HUES48 (cell line): ENCODE data around the gene DR1.

Source experiments
- H3K27ac ChIP-seq: one replicate; pipeline ENCODE4 v1.7.0; 2013; ENCODE audit warnings: low read depth, low read length, inconsistent platforms
- H3K27me3 ChIP-seq: 2 replicates; pipeline ENCODE4 v1.6.1; 2013; ENCODE audit warnings: mild to moderate bottlenecking, low read length; ENCODE audit not compliant: control insufficient read depth, insufficient read depth
- H3K36me3 ChIP-seq: 2 replicates; pipeline ENCODE4 v1.6.1; 2013; ENCODE audit warnings: low read length; ENCODE audit not compliant: control insufficient read depth, insufficient read depth
- H3K4me1 ChIP-seq: 2 replicates; pipeline ENCODE4 v1.6.1; 2013; ENCODE audit warnings: mild to moderate bottlenecking, low read length; ENCODE audit not compliant: control insufficient read depth, insufficient read depth
- H3K4me3 ChIP-seq: 2 replicates; pipeline ENCODE4 v1.5.1; 2013; ENCODE audit warnings: mild to moderate bottlenecking, low read depth, low read length
- H3K9ac ChIP-seq: 2 replicates; pipeline ENCODE4 v1.6.1; 2013; ENCODE audit warnings: mild to moderate bottlenecking, low read depth, low read length, moderate library complexity
- H3K9me3 ChIP-seq: 2 replicates; pipeline ENCODE4 v1.6.1; 2013; ENCODE audit warnings: low read length; ENCODE audit not compliant: control insufficient read depth, insufficient read depth

The DR1 gene

DNA sequence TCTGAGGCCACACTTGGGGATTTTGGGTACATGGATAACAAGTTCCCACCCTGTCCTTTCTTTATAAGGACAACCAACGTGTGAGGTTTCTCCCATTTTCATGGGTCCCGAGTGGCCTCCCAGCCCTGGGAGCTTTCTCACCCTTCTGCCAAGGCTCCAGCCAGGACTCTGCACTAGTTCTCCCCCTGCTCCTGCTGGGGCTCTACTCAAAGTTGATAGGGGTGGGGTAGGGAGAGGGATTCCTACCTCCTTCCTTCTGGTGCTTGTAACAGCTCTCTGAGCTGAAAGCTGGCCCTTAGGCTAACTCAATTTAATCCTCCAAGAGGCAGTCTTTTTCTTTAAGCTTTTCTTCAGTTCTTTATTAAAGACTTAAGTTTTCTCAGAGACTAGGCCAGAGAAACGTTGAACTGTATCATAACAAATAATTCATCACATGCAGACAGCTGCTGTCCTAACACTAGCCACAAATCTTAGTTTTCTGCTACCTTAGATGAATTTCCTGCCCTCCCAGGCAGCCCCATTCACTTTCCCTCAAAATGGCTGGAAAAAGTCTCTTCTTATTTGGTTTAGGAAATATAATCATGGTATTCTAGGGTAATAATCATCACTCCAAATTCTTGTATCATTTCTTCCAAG lies 22.4 kb upstream of the DR1 start:
- Histone ChIP-seq H3K9me3 (peaks cover 9% of the 10 kb centered on the region), H3K27ac (no peak overlapping the region), H3K9ac (no peak overlapping the region), H3K36me3 (no peaks in the 10 kb centered on the region), H3K27me3 (no peaks in the 10 kb centered on the region), H3K4me3 (no peak overlapping the region), H3K4me1 (peaks cover 9% of the 10 kb centered on the region)

DNA sequence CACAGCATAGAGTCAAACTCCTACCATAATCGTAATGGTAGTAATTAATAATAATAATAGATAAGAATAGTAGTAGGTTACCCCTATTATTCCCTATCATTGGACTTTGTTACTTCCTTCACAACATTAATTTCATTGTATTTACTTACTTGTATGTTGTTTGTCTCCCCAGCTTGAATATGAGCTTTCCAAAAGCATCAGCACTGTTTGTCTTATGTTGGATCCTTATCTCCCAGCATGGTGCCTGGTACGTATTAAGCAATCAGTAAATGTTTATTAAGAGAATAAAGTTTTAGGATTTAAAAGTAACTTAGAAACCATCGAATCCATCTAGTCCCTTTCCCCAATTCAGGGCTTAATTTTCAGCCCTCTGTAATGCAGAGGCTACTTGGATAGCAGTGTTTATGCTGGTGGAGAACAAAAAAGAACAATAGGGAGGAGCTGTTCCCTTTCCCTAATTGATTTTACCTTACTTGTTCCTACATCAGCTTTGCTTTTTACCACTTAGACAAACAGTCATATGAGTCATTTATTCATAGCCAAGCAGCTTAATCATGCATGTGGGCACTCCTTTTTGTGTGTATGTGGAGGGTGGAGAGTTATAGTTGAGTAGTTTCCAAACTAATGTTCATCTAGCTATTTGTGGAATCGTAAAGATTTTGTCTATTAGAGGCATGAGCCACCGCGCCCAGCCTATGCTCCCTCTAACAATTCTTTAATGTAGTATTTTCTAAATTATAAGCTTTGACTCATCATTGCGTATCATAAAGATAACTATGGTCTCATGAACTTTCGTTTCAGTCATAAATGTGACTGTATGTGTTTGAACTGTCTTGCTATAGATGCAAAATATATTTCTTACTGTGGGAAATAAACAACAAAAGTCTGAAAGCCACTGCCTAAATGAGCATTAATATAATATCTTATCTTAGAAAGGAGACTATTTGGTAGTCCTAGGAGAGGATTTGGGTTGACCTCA lies 20.9 kb upstream of the DR1 start:
- no peak overlapping the region for H3K4me3 ChIP-seq
- peaks cover 14% of the 10 kb centered on the region for H3K4me1 ChIP-seq
- H3K27me3 ChIP-seq, result no peaks in the 10 kb centered on the region
- H3K36me3 ChIP-seq, result no peaks in the 10 kb centered on the region
- no peak overlapping the region for H3K9ac ChIP-seq
- H3K27ac ChIP-seq, result no peak overlapping the region
- peaks cover 9% of the 10 kb centered on the region for H3K9me3 ChIP-seq

DNA sequence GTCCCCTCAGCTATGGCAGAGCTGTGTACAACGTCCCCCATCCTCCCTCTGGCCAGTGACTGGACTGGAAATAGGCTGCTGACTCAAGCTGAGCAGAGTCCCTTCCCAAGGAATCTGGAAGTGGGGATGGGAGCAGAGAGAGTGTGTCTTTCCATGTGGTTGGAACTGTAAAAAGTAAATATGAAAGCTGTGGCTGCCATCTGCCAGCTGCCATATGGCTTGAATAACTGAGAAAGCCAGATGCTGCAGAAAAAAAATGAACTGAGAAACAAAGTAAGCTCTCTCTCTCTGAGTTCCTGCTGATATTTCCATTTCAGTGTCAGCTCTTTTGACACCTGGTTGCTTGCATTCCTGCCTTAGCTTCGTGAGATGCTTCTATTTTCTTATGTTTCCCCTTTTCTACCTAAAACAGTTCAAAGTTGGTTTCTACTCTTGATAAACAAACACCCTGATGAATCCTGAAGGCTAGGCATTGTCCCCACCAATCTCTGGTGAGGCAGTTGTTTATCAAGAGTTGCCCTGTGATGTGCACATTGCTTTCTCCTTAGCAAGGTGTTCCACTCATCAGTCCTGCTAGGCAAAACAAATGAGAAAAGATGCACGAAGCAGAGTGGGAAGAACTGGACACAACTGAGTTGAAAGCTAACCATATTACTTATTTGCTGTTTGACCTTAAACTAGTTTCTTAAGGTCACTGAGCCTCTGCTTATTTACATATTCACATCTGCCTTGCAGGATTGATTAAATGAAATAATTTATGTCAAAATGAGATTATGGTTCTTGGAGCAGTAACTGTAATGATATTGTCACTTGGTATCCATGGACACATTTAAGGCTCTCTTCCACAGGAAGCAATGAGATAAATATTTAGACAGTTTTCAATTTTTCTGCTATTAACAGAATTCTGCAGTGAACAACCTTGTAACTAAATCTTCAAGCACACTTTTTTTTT lies 16.6 kb upstream of the DR1 start:
- Histone ChIP-seq H3K9me3 (no peaks in the 10 kb centered on the region), H3K9ac (no peak overlapping the region), H3K27me3 (no peaks in the 10 kb centered on the region), H3K27ac (no peak overlapping the region), H3K4me1 (peaks cover 30% of the 10 kb centered on the region), H3K36me3 (no peaks in the 10 kb centered on the region), H3K4me3 (no peak overlapping the region)

DNA sequence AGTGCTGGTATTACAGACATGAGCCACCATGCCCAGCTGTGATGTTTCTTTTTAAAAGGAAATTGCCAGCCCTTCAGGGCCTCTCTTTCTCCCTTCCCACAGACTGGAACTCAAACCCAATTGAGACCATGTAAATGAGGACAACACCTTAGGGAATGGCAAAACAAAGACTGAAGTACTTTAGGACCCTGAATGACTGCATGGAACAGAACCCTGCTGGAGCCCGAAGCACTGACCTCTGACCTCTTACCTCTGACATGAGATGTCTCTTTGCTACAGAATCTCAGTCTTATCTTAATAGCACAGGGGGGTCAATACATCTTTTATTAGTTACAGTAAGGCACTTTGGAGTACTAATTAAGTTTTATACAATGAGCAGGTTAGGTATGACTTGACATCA lies 15.5 kb upstream of the DR1 start:
- no peaks in the 10 kb centered on the region for H3K36me3 ChIP-seq
- H3K9ac ChIP-seq, result no peak overlapping the region
- no peaks in the 10 kb centered on the region for H3K9me3 ChIP-seq
- H3K27ac ChIP-seq, result no peak overlapping the region
- H3K4me1 ChIP-seq, result peaks cover 22% of the 10 kb centered on the region
- no peak overlapping the region for H3K4me3 ChIP-seq
- no peaks in the 10 kb centered on the region for H3K27me3 ChIP-seq

DNA sequence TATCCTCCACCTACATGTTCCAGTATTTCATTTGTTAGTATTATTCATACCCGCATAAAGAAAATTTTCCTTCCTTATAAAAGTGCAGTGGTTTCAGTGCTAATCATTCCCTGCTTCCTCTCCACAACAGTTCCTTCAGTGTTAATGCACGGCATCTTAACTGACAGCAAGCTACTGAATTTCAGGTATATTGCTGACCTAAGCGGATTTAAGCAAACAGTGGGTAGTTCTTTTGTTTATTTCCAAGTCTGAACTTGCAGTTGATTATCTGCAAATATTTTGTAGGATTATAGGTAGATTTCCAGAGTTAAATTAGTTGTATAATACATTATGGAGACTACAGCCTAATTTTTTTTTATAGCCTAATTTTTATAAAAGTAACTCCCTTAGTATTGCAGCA lies 15.1 kb upstream of the DR1 start:
- no peak overlapping the region for H3K9ac ChIP-seq
- H3K4me1 ChIP-seq, result peaks cover 21% of the 10 kb centered on the region
- H3K36me3 ChIP-seq, result no peaks in the 10 kb centered on the region
- no peak overlapping the region for H3K27ac ChIP-seq
- no peak overlapping the region for H3K4me3 ChIP-seq
- H3K9me3 ChIP-seq, result no peaks in the 10 kb centered on the region
- no peaks in the 10 kb centered on the region for H3K27me3 ChIP-seq

DNA sequence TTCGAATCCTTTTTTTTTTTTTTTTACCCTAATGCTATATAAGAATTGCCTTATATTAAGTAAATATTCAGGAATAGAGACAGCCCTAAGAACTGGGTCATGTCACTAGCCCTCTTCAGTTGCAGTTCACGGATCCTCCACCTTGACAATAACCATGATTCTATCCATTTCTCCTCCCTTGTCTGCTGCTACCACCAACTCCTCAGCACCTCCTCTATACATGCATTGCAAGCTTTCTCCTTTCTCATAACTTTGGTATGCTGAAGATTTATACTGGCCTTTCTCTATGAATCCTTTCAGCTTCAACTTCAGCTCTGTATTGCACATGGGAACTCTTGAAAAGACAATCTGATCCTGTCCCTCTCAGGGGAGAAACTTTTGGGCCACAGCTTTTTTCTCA lies 14.3 kb upstream of the DR1 start:
- Histone ChIP-seq H3K27me3 (no peaks in the 10 kb centered on the region), H3K9ac (no peak overlapping the region), H3K4me1 (peaks cover 22% of the 10 kb centered on the region), H3K27ac (no peak overlapping the region), H3K36me3 (no peaks in the 10 kb centered on the region), H3K4me3 (no peak overlapping the region), H3K9me3 (no peaks in the 10 kb centered on the region)

DNA sequence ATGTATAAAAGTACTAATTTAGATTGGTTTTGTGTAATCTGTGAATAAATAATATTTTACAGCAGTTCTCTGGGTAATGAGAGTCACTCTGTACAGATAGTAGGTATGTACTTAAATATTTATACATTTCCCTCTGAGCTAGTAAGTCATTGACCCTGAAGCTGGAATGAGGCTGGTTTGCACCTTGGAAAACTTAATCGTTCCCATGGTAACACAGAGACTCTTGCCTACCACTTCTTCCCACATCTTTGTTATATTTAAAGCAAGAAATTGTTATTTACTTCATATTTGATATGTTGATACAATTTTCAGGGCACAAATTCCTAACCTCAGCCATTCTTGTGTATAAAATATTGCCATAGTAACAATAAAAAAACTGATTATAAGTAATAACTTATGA lies 13.3 kb upstream of the DR1 start:
- Histone ChIP-seq H3K9ac (no peak overlapping the region), H3K4me3 (no peak overlapping the region), H3K27me3 (no peaks in the 10 kb centered on the region), H3K4me1 (peaks cover 23% of the 10 kb centered on the region), H3K27ac (no peak overlapping the region), H3K36me3 (no peaks in the 10 kb centered on the region; the same call in 1 of the 2 replicates), H3K9me3 (no peaks in the 10 kb centered on the region)

DNA sequence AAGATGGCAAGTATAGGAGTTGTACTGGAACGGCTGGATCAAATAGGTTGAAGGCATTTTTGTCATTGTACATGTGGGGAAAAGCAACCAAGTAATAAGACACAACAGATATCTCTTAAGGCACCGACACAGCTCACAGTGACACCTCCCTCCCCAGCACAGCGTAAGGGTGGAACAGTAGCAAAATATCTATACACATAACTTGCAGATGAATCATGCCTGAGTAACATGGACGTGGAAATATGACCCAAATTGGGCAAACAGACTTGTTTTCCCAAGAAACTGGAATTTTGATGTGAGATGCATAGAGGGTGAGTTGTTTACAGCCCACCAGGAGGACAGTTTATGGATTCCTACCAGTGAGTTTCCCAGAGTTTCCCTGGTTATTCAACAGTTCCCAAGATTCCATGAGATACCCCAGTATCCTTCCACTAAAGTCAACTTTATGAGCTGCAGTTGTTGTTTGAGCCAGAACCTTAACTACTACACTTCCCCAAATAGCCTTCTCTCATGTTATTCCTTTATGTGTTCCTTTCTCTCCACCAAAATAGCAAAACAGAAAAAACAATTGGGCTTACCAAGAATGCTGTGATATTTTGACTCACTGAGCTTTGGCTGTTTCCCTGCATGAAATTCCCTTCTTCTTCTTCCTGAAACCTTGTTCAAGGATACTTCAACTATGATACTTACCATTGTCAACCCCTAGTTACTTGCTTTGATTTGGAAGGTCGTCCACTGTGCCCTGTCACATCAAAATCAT lies 7.1 kb upstream of the DR1 start:
- Histone ChIP-seq H3K4me1 (peaks cover 17% of the 10 kb centered on the region), H3K9me3 (no peaks in the 10 kb centered on the region), H3K27ac (no peak overlapping the region), H3K36me3 (peaks cover 3% of the 10 kb centered on the region; the same call in 1 of the 2 replicates), H3K27me3 (no peaks in the 10 kb centered on the region), H3K9ac (no peak overlapping the region), H3K4me3 (no peak overlapping the region)

DNA sequence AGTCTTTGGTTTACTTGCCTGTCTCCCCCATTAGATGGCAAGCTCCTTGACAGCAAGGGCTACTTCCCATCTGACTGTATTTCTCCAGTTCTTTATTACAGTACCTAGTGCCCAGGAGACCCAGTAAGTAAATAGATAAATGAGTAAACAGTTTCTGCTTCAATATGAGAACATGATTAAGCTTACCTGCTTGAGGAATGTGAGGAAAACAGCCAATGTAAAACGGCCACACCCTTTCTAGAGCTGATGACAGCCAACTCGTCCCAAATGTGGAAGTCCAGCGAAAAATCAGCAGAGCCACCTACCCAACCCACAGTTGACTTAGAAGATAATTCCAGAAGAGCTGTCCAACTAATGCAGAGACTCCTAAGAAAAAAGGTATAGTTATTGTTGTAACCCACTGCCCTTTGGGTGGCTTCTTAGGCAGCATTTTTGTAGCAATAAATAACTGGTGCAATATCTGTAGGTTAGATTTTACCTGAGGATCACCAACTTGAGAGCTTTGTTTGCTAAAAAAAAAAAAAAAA lies 6.5 kb upstream of the DR1 start:
- peaks cover 3% of the 10 kb centered on the region; the same call in 1 of the 2 replicates for H3K36me3 ChIP-seq
- H3K27ac ChIP-seq, result no peak overlapping the region
- H3K9me3 ChIP-seq, result no peaks in the 10 kb centered on the region
- H3K4me1 ChIP-seq, result peaks cover 17% of the 10 kb centered on the region
- no peaks in the 10 kb centered on the region for H3K27me3 ChIP-seq
- no peak overlapping the region for H3K9ac ChIP-seq
- no peak overlapping the region for H3K4me3 ChIP-seq

DNA sequence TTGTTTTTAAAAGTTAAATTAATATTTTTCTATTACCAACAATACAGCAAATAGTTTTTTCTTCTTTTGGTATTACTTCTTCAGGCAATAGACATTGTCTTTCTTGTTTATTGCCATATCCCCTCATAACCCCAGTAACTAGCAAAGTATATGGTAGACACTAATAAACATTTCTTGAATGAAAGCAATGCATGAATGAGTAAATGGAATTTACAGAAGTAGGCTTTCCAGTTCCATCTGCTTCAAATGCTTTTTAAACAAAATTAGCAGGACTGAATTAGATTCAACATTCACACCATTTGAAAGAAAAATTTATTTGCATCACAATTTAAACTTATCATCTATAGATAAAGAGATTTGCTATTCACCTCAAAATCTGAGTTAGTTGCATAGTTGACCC lies 5.6 kb upstream of the DR1 start:
- H3K27me3 ChIP-seq, result no peaks in the 10 kb centered on the region
- peak overlapping the region; percentile 18; the same call in 1 of the 2 replicates for H3K9ac ChIP-seq
- H3K4me3 ChIP-seq, result no peak overlapping the region
- no peaks in the 10 kb centered on the region for H3K9me3 ChIP-seq
- H3K36me3 ChIP-seq, result peaks cover 3% of the 10 kb centered on the region; the same call in 1 of the 2 replicates
- H3K4me1 ChIP-seq, result peaks cover 17% of the 10 kb centered on the region
- no peak overlapping the region for H3K27ac ChIP-seq
